Breast epithelium (tissue), 3 donors: Measurements from ENCODE around the gene LHCGR.

Experiments
- POLR2A ChIP-seq: fragments of 450-650 bp; IDR thresholded peaks from one replicate; pipeline ENCODE4 v1.6.1; 2016; ENCODE audit warnings: antibody characterized with exemption, mild to moderate bottlenecking, moderate library complexity
- POLR2AphosphoS5 ChIP-seq, 3 donors: sonication (generic); formaldehyde crosslinking; IDR thresholded peaks; one replicate each; pipeline ENCODE4 v1.6.1; 2017; ENCODE audit warnings: antibody characterized with exemption in 3 of 3
- TF ChIP-seq, protein P1 (sequence below), 3 donors: fragments of 450-650 bp; IDR thresholded peaks; one replicate each; pipeline ENCODE4 v1.5.1; 2016 to 2017; ENCODE audit warnings: antibody characterized with exemption in 3 of 3, mild to moderate bottlenecking in 3 of 3, moderate library complexity in 3 of 3

- TF ChIP-seq, protein P1, sequence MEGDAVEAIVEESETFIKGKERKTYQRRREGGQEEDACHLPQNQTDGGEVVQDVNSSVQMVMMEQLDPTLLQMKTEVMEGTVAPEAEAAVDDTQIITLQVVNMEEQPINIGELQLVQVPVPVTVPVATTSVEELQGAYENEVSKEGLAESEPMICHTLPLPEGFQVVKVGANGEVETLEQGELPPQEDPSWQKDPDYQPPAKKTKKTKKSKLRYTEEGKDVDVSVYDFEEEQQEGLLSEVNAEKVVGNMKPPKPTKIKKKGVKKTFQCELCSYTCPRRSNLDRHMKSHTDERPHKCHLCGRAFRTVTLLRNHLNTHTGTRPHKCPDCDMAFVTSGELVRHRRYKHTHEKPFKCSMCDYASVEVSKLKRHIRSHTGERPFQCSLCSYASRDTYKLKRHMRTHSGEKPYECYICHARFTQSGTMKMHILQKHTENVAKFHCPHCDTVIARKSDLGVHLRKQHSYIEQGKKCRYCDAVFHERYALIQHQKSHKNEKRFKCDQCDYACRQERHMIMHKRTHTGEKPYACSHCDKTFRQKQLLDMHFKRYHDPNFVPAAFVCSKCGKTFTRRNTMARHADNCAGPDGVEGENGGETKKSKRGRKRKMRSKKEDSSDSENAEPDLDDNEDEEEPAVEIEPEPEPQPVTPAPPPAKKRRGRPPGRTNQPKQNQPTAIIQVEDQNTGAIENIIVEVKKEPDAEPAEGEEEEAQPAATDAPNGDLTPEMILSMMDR (IDR thresholded peaks at IDR 0.05), result no peak
- TF ChIP-seq POLR2AphosphoS5 (IDR thresholded peaks at IDR 0.05), result no peak
- TF ChIP-seq POLR2A, result no peak
Observed at GRCh38 chr2:48754874-48755273, 650 bp downstream of the LHCGR start.
